Endothelial cell of umbilical vein (primary cell): ENCODE data around the gene FARP2.

Experiments used
- EZH2 ChIP-seq: IDR thresholded peaks from 2 replicates; pipeline ENCODE4 v1.6.1; 2012; ENCODE audit warnings: borderline replicate concordance, low read depth, mild to moderate bottlenecking, moderate library complexity, low read length, inconsistent platforms; ENCODE audit not compliant: severe bottlenecking
- GATA2 ChIP-seq: IDR thresholded peaks from 2 replicates; pipeline ENCODE4 v1.7.0; 2011; ENCODE audit warnings: low read depth, mild to moderate bottlenecking, moderate library complexity, mixed read lengths, low read length; ENCODE audit not compliant: insufficient read length, insufficient read depth
- JUN ChIP-seq: IDR thresholded peaks from 2 replicates; pipeline ENCODE4 v1.6.1; 2011; ENCODE audit warnings: borderline replicate concordance, low read depth; ENCODE audit not compliant: insufficient read length, insufficient read depth
- MYC ChIP-seq: IDR thresholded peaks from one replicate; pipeline ENCODE4 v1.6.1; 2011; ENCODE audit warnings: mild to moderate bottlenecking, low read depth, low read length
- POLR2A ChIP-seq: IDR thresholded peaks from 2 replicates; pipeline ENCODE4 v1.6.1; 2012; ENCODE audit warnings: low read depth, mild to moderate bottlenecking, control low read depth, low read length
- POLR2AphosphoS5 ChIP-seq: IDR thresholded peaks from 2 replicates; pipeline ENCODE4 v1.6.1; 2012; ENCODE audit warnings: low read depth, mild to moderate bottlenecking, control low read depth, low read length, moderate library complexity; ENCODE audit not compliant: insufficient read depth
- TF ChIP-seq, protein P1 (sequence below), 2 donors: IDR thresholded peaks; 1 replicate in 1 of 2; 2 replicates in 1 of 2; pipeline ENCODE4 v1.5.1; 2011; ENCODE audit warnings: low read length in 2 of 2, mild to moderate bottlenecking in 2 of 2, moderate library complexity in 2 of 2, control low read depth in 1 of 2, inconsistent platforms in 1 of 2, low read depth in 1 of 2; ENCODE audit not compliant: insufficient read depth in 1 of 2; ENCODE audit errors: extremely low read depth in 1 of 2
- TF ChIP-seq, protein P2 (sequence below): IDR thresholded peaks from 2 replicates; pipeline ENCODE4 v1.6.1; 2011; ENCODE audit not compliant: insufficient read depth, insufficient read length

GRCh38 chr2:241499146-241499965, 143.3 kb downstream of the FARP2 start:
- TF ChIP-seq, protein P1, sequence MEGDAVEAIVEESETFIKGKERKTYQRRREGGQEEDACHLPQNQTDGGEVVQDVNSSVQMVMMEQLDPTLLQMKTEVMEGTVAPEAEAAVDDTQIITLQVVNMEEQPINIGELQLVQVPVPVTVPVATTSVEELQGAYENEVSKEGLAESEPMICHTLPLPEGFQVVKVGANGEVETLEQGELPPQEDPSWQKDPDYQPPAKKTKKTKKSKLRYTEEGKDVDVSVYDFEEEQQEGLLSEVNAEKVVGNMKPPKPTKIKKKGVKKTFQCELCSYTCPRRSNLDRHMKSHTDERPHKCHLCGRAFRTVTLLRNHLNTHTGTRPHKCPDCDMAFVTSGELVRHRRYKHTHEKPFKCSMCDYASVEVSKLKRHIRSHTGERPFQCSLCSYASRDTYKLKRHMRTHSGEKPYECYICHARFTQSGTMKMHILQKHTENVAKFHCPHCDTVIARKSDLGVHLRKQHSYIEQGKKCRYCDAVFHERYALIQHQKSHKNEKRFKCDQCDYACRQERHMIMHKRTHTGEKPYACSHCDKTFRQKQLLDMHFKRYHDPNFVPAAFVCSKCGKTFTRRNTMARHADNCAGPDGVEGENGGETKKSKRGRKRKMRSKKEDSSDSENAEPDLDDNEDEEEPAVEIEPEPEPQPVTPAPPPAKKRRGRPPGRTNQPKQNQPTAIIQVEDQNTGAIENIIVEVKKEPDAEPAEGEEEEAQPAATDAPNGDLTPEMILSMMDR (IDR thresholded peaks at IDR 0.05; ENCODE audit: extremely low read depth in 1 of 2, insufficient read depth in 1 of 2, low read depth in 1 of 2, low read length in 2 of 2): no peak
- TF ChIP-seq EZH2 (no peak), POLR2A (no peak), GATA2 (no peak), POLR2AphosphoS5 (no peak), MYC (no peak), JUN (no peak)
- TF ChIP-seq, protein P2, sequence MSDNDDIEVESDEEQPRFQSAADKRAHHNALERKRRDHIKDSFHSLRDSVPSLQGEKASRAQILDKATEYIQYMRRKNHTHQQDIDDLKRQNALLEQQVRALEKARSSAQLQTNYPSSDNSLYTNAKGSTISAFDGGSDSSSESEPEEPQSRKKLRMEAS: no peak
